Measurements from ENCODE around the gene MARF1.

- TF ChIP-seq, protein P1, sequence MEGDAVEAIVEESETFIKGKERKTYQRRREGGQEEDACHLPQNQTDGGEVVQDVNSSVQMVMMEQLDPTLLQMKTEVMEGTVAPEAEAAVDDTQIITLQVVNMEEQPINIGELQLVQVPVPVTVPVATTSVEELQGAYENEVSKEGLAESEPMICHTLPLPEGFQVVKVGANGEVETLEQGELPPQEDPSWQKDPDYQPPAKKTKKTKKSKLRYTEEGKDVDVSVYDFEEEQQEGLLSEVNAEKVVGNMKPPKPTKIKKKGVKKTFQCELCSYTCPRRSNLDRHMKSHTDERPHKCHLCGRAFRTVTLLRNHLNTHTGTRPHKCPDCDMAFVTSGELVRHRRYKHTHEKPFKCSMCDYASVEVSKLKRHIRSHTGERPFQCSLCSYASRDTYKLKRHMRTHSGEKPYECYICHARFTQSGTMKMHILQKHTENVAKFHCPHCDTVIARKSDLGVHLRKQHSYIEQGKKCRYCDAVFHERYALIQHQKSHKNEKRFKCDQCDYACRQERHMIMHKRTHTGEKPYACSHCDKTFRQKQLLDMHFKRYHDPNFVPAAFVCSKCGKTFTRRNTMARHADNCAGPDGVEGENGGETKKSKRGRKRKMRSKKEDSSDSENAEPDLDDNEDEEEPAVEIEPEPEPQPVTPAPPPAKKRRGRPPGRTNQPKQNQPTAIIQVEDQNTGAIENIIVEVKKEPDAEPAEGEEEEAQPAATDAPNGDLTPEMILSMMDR (optimal IDR thresholded peaks at IDR 0.05 in 1 of 3, IDR thresholded peaks at IDR 0.05 in 1 of 3, conservative IDR thresholded peaks at IDR 0.05 in 1 of 3; ENCODE audit: extremely low read depth in 1 of 3, insufficient read depth in 2 of 3, low read length in 3 of 3): no peak
- TF ChIP-seq EZH2 (IDR thresholded peaks at IDR 0.05; ENCODE audit: low read length): no peak
Observed at GRCh38 chr16:15544405-15544804, 98.5 kb downstream of the MARF1 start.
